ENCODE results near the gene NBAS. TPM values are rescaled to one million over a fixed set of nuclear protein-coding genes. Genes with fewer than 3 reads are reported as not detected.
"Not testable (repeated sequence)": the region's sequence is repeated elsewhere in the genome, so short reads cannot be mapped to it uniquely, and the experiment has no call there.

The NBAS gene
- total and polyA plus RNA-seq, 10 of the 15 experiments (the other 5 are each of a cell fraction or from before 2014, with no cell fraction given): 4.3 to 32.7 (median 20.8) TPM

DNA sequence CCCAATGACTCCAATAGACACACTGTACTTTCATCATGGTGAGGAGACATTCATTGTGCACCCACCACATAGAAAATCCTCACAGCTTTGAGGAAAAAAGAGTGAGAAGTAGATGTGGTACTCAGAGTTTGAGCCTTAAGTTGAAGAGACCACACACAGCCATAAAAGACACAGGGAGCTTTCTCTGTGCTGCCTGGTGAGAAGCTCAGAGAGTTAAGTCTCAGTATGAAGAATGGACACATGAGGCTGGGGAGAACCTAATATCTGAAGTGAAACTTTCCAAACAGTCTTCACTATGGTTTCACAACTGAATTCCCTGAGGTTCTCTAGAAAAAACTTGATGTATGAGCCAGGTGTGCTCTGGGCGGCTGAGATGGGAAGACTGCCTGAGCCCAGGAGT is 237.9 kb downstream of the NBAS start:
- no TSS peak for BruUV-seq (replicated peaks)
- POLR2A ChIA-PET: no interaction called here
- RAD21 ChIA-PET (ENCODE audit: unreplicated experiment): no interaction called here
- no peaks in the 10 kb centered on the region for H3K4me1 ChIP-seq (ENCODE audit: control insufficient read depth, insufficient read depth, low read length)
- H3K79me2 ChIP-seq (ENCODE audit: control insufficient read depth, insufficient read depth, low read length): no peaks in the 10 kb centered on the region
- H3K27me3 ChIP-seq (replicated peaks in 1 of 2; ENCODE audit: control insufficient read depth in 2 of 2, insufficient read depth in 2 of 2, low read length in 1 of 2): no peaks in the 10 kb centered on the region
- no peak overlapping the region for H2AFZ ChIP-seq (ENCODE audit: control insufficient read depth, low read depth, low read length)
- H3K36me3 ChIP-seq (ENCODE audit: control insufficient read depth in 2 of 2, insufficient read depth in 2 of 2, low read length in 1 of 2): no peaks in the 10 kb centered on the region
- H3K4me3 ChIP-seq: no peak overlapping the region
- intact Hi-C loops (cut with micrococcal nuclease; ENCODE audit: unreplicated experiment): no loop called here
- TF ChIP-seq POLR2AphosphoS2 (IDR thresholded peaks at IDR 0.05; ENCODE audit: low read depth, low read length) (no peak), ZNF384 (IDR thresholded peaks at IDR 0.05; ENCODE audit: borderline replicate concordance, low read depth, low read length) (no peak), EGR1 (IDR thresholded peaks at IDR 0.05; ENCODE audit: borderline replicate concordance in 1 of 2, low read depth in 2 of 2, low read length in 2 of 2) (no peak), NRF1 (conservative IDR thresholded peaks at IDR 0.05; ENCODE audit: low read depth, low read length) (no peak), ZNF24 (IDR thresholded peaks at IDR 0.05) (no peak)
- TF ChIP-seq, protein P1, sequence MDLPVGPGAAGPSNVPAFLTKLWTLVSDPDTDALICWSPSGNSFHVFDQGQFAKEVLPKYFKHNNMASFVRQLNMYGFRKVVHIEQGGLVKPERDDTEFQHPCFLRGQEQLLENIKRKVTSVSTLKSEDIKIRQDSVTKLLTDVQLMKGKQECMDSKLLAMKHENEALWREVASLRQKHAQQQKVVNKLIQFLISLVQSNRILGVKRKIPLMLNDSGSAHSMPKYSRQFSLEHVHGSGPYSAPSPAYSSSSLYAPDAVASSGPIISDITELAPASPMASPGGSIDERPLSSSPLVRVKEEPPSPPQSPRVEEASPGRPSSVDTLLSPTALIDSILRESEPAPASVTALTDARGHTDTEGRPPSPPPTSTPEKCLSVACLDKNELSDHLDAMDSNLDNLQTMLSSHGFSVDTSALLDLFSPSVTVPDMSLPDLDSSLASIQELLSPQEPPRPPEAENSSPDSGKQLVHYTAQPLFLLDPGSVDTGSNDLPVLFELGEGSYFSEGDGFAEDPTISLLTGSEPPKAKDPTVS (IDR thresholded peaks at IDR 0.05; ENCODE audit: low read depth, low read length): no peak
- no peak for ATAC-seq
- CTCF ChIA-PET: no interaction called here
- in situ Hi-C loops (cut with MboI): no loop called here
- no peak for DNase-seq (ENCODE audit: low read depth, low spot score)
- no peak overlapping the region for H3K27ac ChIP-seq (ENCODE audit: control insufficient read depth, insufficient read depth)
- SMC1A ChIA-PET (ENCODE audit: uncharacterized antibody, unreplicated experiment): interaction anchor here (1.0 kb wide), 1 partner anchor 9 kb away, joined by 3 read pairs; no protein-coding TSS in a partner anchor
- FAIRE-seq: no peak
- no peak overlapping the region for H3K9ac ChIP-seq (ENCODE audit: control insufficient read depth, insufficient read depth, low read length)
- H3K9me3 ChIP-seq (replicated peaks; ENCODE audit: control insufficient read depth, insufficient read depth, low read length): no peaks in the 10 kb centered on the region
- no peaks in the 10 kb centered on the region for H4K20me1 ChIP-seq (ENCODE audit: control insufficient read depth, insufficient read depth)
- H3K4me2 ChIP-seq (ENCODE audit: control insufficient read depth, insufficient read depth): no peak overlapping the region
- 100% methylated on average over 1 of the region's 1 CpG for WGBS (ENCODE audit: insufficient coverage, insufficient replicate concordance, low lambda C conversion rate, missing lambda C conversion rate)

DNA sequence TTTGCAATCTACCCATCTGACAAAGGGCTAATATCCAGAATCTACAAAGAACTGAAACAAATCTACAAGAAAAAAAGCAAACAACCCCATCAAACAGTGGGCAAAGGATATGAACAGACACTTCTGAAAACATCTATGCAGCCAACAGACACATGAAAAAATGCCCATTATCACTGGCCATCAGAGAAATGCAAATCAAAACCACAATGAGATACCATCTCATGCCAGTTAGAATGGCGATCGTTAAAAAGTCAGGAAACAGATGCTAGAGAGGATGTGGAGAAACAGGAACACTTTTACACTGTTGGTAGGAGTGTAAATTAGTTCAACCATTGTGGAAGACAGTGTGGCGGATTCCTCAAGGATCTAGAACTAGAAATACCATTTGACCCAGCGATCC is 239.7 kb downstream of the NBAS start:
- intact Hi-C loops (cut with micrococcal nuclease; ENCODE audit: unreplicated experiment); CTCF ChIA-PET; H3K27me3 ChIP-seq (replicated peaks in 1 of 2; ENCODE audit: control insufficient read depth in 2 of 2, insufficient read depth in 2 of 2, low read length in 1 of 2); in situ Hi-C loops (cut with MboI); H3K4me1 ChIP-seq (ENCODE audit: control insufficient read depth, insufficient read depth, low read length); H3K9me3 ChIP-seq (replicated peaks; ENCODE audit: control insufficient read depth, insufficient read depth, low read length); SMC1A ChIA-PET (ENCODE audit: uncharacterized antibody, unreplicated experiment); H4K20me1 ChIP-seq (ENCODE audit: control insufficient read depth, insufficient read depth); H3K36me3 ChIP-seq (ENCODE audit: control insufficient read depth in 2 of 2, insufficient read depth in 2 of 2, low read length in 1 of 2); H3K4me2 ChIP-seq (ENCODE audit: control insufficient read depth, insufficient read depth); DNase-seq (ENCODE audit: low read depth, low spot score); H3K79me2 ChIP-seq (ENCODE audit: control insufficient read depth, insufficient read depth, low read length); FAIRE-seq; H3K27ac ChIP-seq (ENCODE audit: control insufficient read depth, insufficient read depth); POLR2A ChIA-PET; H3K4me3 ChIP-seq; RAD21 ChIA-PET (ENCODE audit: unreplicated experiment); H2AFZ ChIP-seq (ENCODE audit: control insufficient read depth, low read depth, low read length); H3K9ac ChIP-seq (ENCODE audit: control insufficient read depth, insufficient read depth, low read length); ATAC-seq; BruUV-seq (replicated peaks): not testable (repeated sequence)
- 98% methylated on average over 4 of the region's 4 CpGs for WGBS (ENCODE audit: insufficient coverage, insufficient replicate concordance, low lambda C conversion rate, missing lambda C conversion rate)

All from GM12878 (cell line).